Naive thymus-derived CD4-positive, alpha-beta T cell (primary cell): Measurements from ENCODE around the gene AUNIP. TPM values are rescaled to one million over a fixed set of nuclear protein-coding genes. Genes with fewer than 3 reads are reported as not detected.

Source experiments
- ATAC-seq: fragments of 150-1000 bp; cut with Tn5 transposase; 2 replicates; pipeline ENCODE4 v1.10.0; 2021; ENCODE audit warnings: mild to moderate bottlenecking, moderate library complexity
- CTCF ChIA-PET: fragments of 350-600 bp; sonication (Branson Sonifier 250); formaldehyde crosslinking; loops from one replicate; lab custom pipeline; 2021; ENCODE audit warnings: antibody characterized with exemption; lab: Charles Lee
- POLR2A ChIA-PET: fragments of 350-600 bp; sonication (Branson Sonifier 250); formaldehyde crosslinking; loops from one replicate; lab custom pipeline; 2021; ENCODE audit warnings: antibody characterized with exemption, inconsistent platforms; lab: Charles Lee
- DNase-seq, 9 donors: peaks; one replicate each; pipeline versions ENCODE4 v3.0.0 to v3.0.0-alpha.2; 2020 to 2022; ENCODE audit warnings: mixed read lengths in 1 of 9
- H3K27ac ChIP-seq: one replicate; pipeline ENCODE4 v1.7.0; 2013; ENCODE audit warnings: mild to moderate bottlenecking, low read depth, low read length, moderate library complexity
- H3K27me3 ChIP-seq, 2 donors: one replicate each; pipeline ENCODE4 v1.7.0; 2013; ENCODE audit warnings: low read length in 2 of 2, mild to moderate bottlenecking in 2 of 2, moderate library complexity in 2 of 2; ENCODE audit not compliant: control insufficient read depth in 2 of 2, insufficient read depth in 2 of 2
- H3K36me3 ChIP-seq, 3 experiments: 1 replicate in 2 of 3; 2 replicates in 1 of 3; pipeline ENCODE4 v1.7.0; 2013; ENCODE audit warnings: low read length in 3 of 3, mild to moderate bottlenecking in 3 of 3, moderate library complexity in 1 of 3; ENCODE audit not compliant: insufficient read depth in 3 of 3, control insufficient read depth in 2 of 3
- H3K4me1 ChIP-seq, 2 donors: one replicate each; pipeline ENCODE4 v1.7.0; 2013; ENCODE audit warnings: low read length in 2 of 2, mild to moderate bottlenecking in 2 of 2, moderate library complexity in 1 of 2; ENCODE audit not compliant: control insufficient read depth in 2 of 2, insufficient read depth in 2 of 2
- H3K4me3 ChIP-seq: 2 replicates; pipeline ENCODE4 v1.7.0; 2013; ENCODE audit warnings: mild to moderate bottlenecking, low read length
- H3K9me3 ChIP-seq, 3 experiments: 1 replicate in 2 of 3; 2 replicates in 1 of 3; pipeline ENCODE4 v1.7.0; 2013; ENCODE audit warnings: low read length in 3 of 3; ENCODE audit not compliant: control insufficient read depth in 2 of 3
- H3K27ac Mint-ChIP-seq, 9 donors: one replicate each; pipeline ENCODE4 v1.8.0; 2020 to 2022; ENCODE audit warnings: mixed read lengths in 9 of 9, mild to moderate bottlenecking in 8 of 9, moderate library complexity in 5 of 9, inconsistent platforms in 2 of 9
- H3K27me3 Mint-ChIP-seq, 5 donors: one replicate each; pipeline ENCODE4 v1.8.0; 2021 to 2022; ENCODE audit warnings: mixed read lengths in 5 of 5, mild to moderate bottlenecking in 1 of 5
- H3K36me3 Mint-ChIP-seq, 5 donors: one replicate each; pipeline ENCODE4 v1.8.0; 2020 to 2022; ENCODE audit warnings: mixed read lengths in 5 of 5, mild to moderate bottlenecking in 3 of 5, inconsistent platforms in 1 of 5
- H3K4me1 Mint-ChIP-seq, 7 donors: one replicate each; pipeline ENCODE4 v1.8.0; 2020 to 2022; ENCODE audit warnings: mixed read lengths in 7 of 7, mild to moderate bottlenecking in 3 of 7, inconsistent platforms in 1 of 7
- H3K4me3 Mint-ChIP-seq, 10 donors: one replicate each; pipeline ENCODE4 v1.8.0; 2020 to 2022; ENCODE audit warnings: mild to moderate bottlenecking in 10 of 10, mixed read lengths in 10 of 10, moderate library complexity in 6 of 10, inconsistent platforms in 2 of 10
- H3K9me3 Mint-ChIP-seq, 11 donors: one replicate each; pipeline ENCODE4 v1.8.0; 2020 to 2022; ENCODE audit warnings: mixed read lengths in 11 of 11, mild to moderate bottlenecking in 4 of 11, inconsistent platforms in 1 of 11, moderate library complexity in 1 of 11
- intact Hi-C, 2 donors: fragments of 100-400 bp; cut with micrococcal nuclease; formaldehyde crosslinking; loops; one replicate each; pipeline ENCODE4 v1.15.1; 2023
- polyA plus RNA-seq, 2 donors: library from polyadenylated mRNA; unstranded; fragments of 300-500 nt; fragmentation: Illumina TruSeq; gene quantifications; one replicate each; pipeline ENCODE4 v1.2.3, GENCODE V29; 2021
- total RNA-seq, 6 experiments: library from RNA in 5 of 6; stranded (reverse) in 5 of 6; gene quantifications; 1 replicate in 5 of 6; 2 replicates in 1 of 6; pipeline ENCODE4 v1.2.3 and lab custom pipeline; 2021 to 2026

The AUNIP gene
- total and polyA plus RNA-seq, 7 experiments from 2014 or later, result 0.83 to 4.3 TPM; not detected in 5

GRCh38 chr1:25905680-25906643 is 46.7 kb upstream of the AUNIP start, which contains the start of gene STMN1:
TSS of gene STMN1 (minus strand) at chr1:25906419. CDS start at chr1:25904676, 1,743 bp downstream.
- POLR2A ChIA-PET, result interaction anchor here (0.9 to 13.6 kb wide), 9 partner anchors 10 to 111 kb away, joined by 3 to 226 read pairs (median 14); partner anchors contain the start of gene PAFAH2
- Mint-ChIP-seq H3K4me3 (peak within 1 kb of the TSS; percentile 88 to 98 (median 93)), H3K27ac (peak within 1 kb of the TSS; percentile 86 to 97 (median 94)), H3K9me3 (no peaks in the 10 kb centered on the region), H3K36me3 (peaks cover 0 to 20% (median 7%) of the 10 kb centered on the region in 5 donors), H3K27me3 (peaks cover 0 to 32% (median 0%) of the 10 kb centered on the region in 5 donors), H3K4me1 (peaks cover 11 to 34% (median 22%) of the 10 kb centered on the region in 7 donors)
- ATAC-seq, result peak; percentile 83
- DNase-seq, result peak; percentile 62 to 86 (median 79)
- Histone ChIP-seq H3K27ac (peak within 1 kb of the TSS; percentile 79), H3K27me3 (no peaks in the 10 kb centered on the region), H3K36me3 (peaks cover 0 to 13% (median under 1%) of the 10 kb centered on the region in 3 experiments), H3K9me3 (no peaks in the 10 kb centered on the region), H3K4me3 (peak within 1 kb of the TSS; percentile 77), H3K4me1 (peaks cover 8 to 11% of the 10 kb centered on the region in 2 donors)
- intact Hi-C loops, result loop anchor here (1.0 to 5.0 kb wide), 14 partner anchors 11 to 567 kb away; partner anchors contain the start of genes AUNIP (in 2 of the 2), PAFAH2 (in 2 of the 2), DHDDS (in 1 of the 2) and HMGN2 (in 1 of the 2)
- CTCF ChIA-PET, result interaction anchor here (0.9 to 17.1 kb wide), 6 partner anchors 10 to 93 kb away, joined by 3 to 361 read pairs (median 6); partner anchors contain the start of gene PAFAH2

GRCh38 chr1:25904943-25905679 is 45.9 kb upstream of the AUNIP start:
- peak overlapping the region; percentile 86 to 97 (median 94) for H3K27ac Mint-ChIP-seq
- intact Hi-C loops, result loop anchor here (1.0 to 5.0 kb wide), 11 partner anchors 10 to 567 kb away; partner anchors contain the start of genes PAFAH2 (in 2 of the 2), AUNIP (in 1 of the 2), DHDDS (in 1 of the 2) and HMGN2 (in 1 of the 2)
- Histone ChIP-seq H3K4me1 (peaks cover 8 to 11% of the 10 kb centered on the region in 2 donors), H3K36me3 (peaks cover 0 to 22% (median 9%) of the 10 kb centered on the region in 3 experiments), H3K9me3 (no peaks in the 10 kb centered on the region), H3K4me3 (peak overlapping the region; percentile 77), H3K27ac (peak overlapping the region; percentile 79), H3K27me3 (no peaks in the 10 kb centered on the region)
- ChIA-PET CTCF (interaction anchor here (0.6 to 17.1 kb wide), 6 partner anchors 10 to 96 kb away, joined by 3 to 361 read pairs (median 6); partner anchors contain the start of gene PAFAH2), POLR2A (interaction anchor here (0.7 to 13.6 kb wide), 10 partner anchors 9 to 1918 kb away, joined by 3 to 226 read pairs (median 9); partner anchors contain the start of gene PAFAH2)
- no peaks in the 10 kb centered on the region for H3K9me3 Mint-ChIP-seq
- peak; percentile 66 to 92 (median 79) for DNase-seq
- H3K4me3 Mint-ChIP-seq, result peak overlapping the region; percentile 88 to 98 (median 93)
- peaks cover 0 to 27% (median 0%) of the 10 kb centered on the region in 5 donors for H3K27me3 Mint-ChIP-seq
- H3K36me3 Mint-ChIP-seq, result peaks cover 0 to 27% (median 12%) of the 10 kb centered on the region in 5 donors
- peaks cover 11 to 43% (median 22%) of the 10 kb centered on the region in 7 donors for H3K4me1 Mint-ChIP-seq
- ATAC-seq, result peak; percentile 84

GRCh38 chr1:25903986-25904385 is 44.7 kb upstream of the AUNIP start:
- peaks cover 0 to 26% (median 0%) of the 10 kb centered on the region in 5 donors for H3K27me3 Mint-ChIP-seq
- Histone ChIP-seq H3K4me1 (peaks cover 8 to 11% of the 10 kb centered on the region in 2 donors), H3K36me3 (peaks cover 0 to 25% (median 9%) of the 10 kb centered on the region in 3 experiments), H3K27ac (no peak overlapping the region), H3K4me3 (no peak overlapping the region), H3K9me3 (no peaks in the 10 kb centered on the region), H3K27me3 (no peaks in the 10 kb centered on the region)
- H3K36me3 Mint-ChIP-seq, result peaks cover 0 to 31% (median 12%) of the 10 kb centered on the region in 5 donors
- DNase-seq (no peak), ATAC-seq (no peak)
- H3K9me3 Mint-ChIP-seq, result no peaks in the 10 kb centered on the region
- H3K4me1 Mint-ChIP-seq, result peaks cover 11 to 49% (median 22%) of the 10 kb centered on the region in 7 donors
- intact Hi-C loops, result loop anchor here in 1 of 2 donors (2.0 kb wide), 1 partner anchor 19 kb away; no protein-coding TSS in a partner anchor
- ChIA-PET POLR2A (interaction anchor here (1.2 to 13.6 kb wide), 8 partner anchors 8 to 94 kb away, joined by 3 to 226 read pairs (median 21); partner anchors contain the start of gene PAFAH2), CTCF (interaction anchor here (2.2 to 17.1 kb wide), 3 partner anchors 8 to 95 kb away, joined by 8 to 361 read pairs (median 43); partner anchors contain the start of gene PAFAH2)
- peak overlapping the region in 5 of 9 donors; percentile 86 to 97 (median 94) for H3K27ac Mint-ChIP-seq
- peak overlapping the region in 9 of 10 donors; percentile 12 to 98 (median 93) for H3K4me3 Mint-ChIP-seq

GRCh38 chr1:25902462-25902861 is 43.2 kb upstream of the AUNIP start:
- intact Hi-C loops, result no loop called here
- H3K4me3 ChIP-seq, result no peak overlapping the region
- no peak for DNase-seq
- ChIA-PET CTCF (interaction anchor here (17.1 kb wide), 1 partner anchor 97 kb away, joined by 361 read pairs; the partner anchor contains the start of gene PAFAH2), POLR2A (interaction anchor here (0.6 to 13.6 kb wide), 7 partner anchors 15 to 136 kb away, joined by 3 to 226 read pairs (median 3); partner anchors contain the start of gene PAFAH2)
- peaks cover 8 to 11% of the 10 kb centered on the region in 2 donors for H3K4me1 ChIP-seq
- no peaks in the 10 kb centered on the region for H3K27me3 ChIP-seq
- H3K36me3 ChIP-seq, result peaks cover 0 to 34% (median 9%) of the 10 kb centered on the region in 3 experiments
- peaks cover 0 to 13% (median 0%) of the 10 kb centered on the region in 5 donors for H3K27me3 Mint-ChIP-seq
- H3K4me3 Mint-ChIP-seq, result peak overlapping the region in 1 of 10 donors; percentile 13
- no peak overlapping the region for H3K27ac ChIP-seq
- H3K36me3 Mint-ChIP-seq, result peaks cover 0 to 33% (median 12%) of the 10 kb centered on the region in 5 donors
- H3K27ac Mint-ChIP-seq, result peak overlapping the region in 1 of 9 donors; percentile 49
- peaks cover 11 to 52% (median 21%) of the 10 kb centered on the region in 7 donors for H3K4me1 Mint-ChIP-seq
- ATAC-seq, result no peak
- no peaks in the 10 kb centered on the region for H3K9me3 Mint-ChIP-seq
- no peaks in the 10 kb centered on the region for H3K9me3 ChIP-seq

GRCh38 chr1:25900219-25900618 is 41.0 kb upstream of the AUNIP start:
- H3K9me3 Mint-ChIP-seq, result no peaks in the 10 kb centered on the region
- DNase-seq (no peak), ATAC-seq (no peak)
- peaks cover 0 to 34% (median 12%) of the 10 kb centered on the region in 5 donors for H3K36me3 Mint-ChIP-seq
- peak overlapping the region in 1 of 9 donors; percentile 72 for H3K27ac Mint-ChIP-seq
- ChIA-PET POLR2A (interaction anchor here (13.6 kb wide), 1 partner anchor 98 kb away, joined by 226 read pairs; the partner anchor contains the start of gene PAFAH2), CTCF (interaction anchor here (0.8 to 17.1 kb wide), 3 partner anchors 69 to 1360 kb away, joined by 3 to 361 read pairs (median 3); partner anchors contain the start of gene PAFAH2)
- Histone ChIP-seq H3K9me3 (no peaks in the 10 kb centered on the region), H3K27me3 (no peaks in the 10 kb centered on the region), H3K4me3 (no peak overlapping the region), H3K27ac (no peak overlapping the region), H3K4me1 (peaks cover 8 to 19% of the 10 kb centered on the region in 2 donors), H3K36me3 (peaks cover 0 to 34% (median 9%) of the 10 kb centered on the region in 3 experiments)
- H3K4me1 Mint-ChIP-seq, result peaks cover 17 to 63% (median 20%) of the 10 kb centered on the region in 7 donors
- intact Hi-C loops, result no loop called here
- no peak overlapping the region for H3K4me3 Mint-ChIP-seq
- H3K27me3 Mint-ChIP-seq, result peaks cover 0 to 2% (median 0%) of the 10 kb centered on the region in 5 donors
